IMR-90 (cell line): Measurements from ENCODE around the gene PTGS1. TPM values are rescaled to one million over a fixed set of nuclear protein-coding genes. Genes with fewer than 3 reads are reported as not detected.

Experiments
- ATAC-seq: fragments of 200-7000 bp; cut with Tn5 transposase; 2 replicates; pipeline ENCODE4 v1.9.1; 2020; ENCODE audit warnings: low read depth, mild to moderate bottlenecking, moderate library complexity
- BruUV-seq: library from RNA; stranded (reverse); fragments of 400-500 nt; replicated peaks from 2 replicates; lab custom pipeline; 2021; lab: Mats Ljungman, UMichigan
- CTCF ChIA-PET: fragments of 300-600 bp; formaldehyde crosslinking; extraction: SDS; loops from one replicate; lab custom pipeline; 2021; ENCODE audit warnings: antibody characterized with exemption; lab: Yijun Ruan, JAX
- POLR2A ChIA-PET: fragments of 300-600 bp; sonication (Branson Sonifier 250); formaldehyde crosslinking; loops from one replicate; lab custom pipeline; 2022; ENCODE audit warnings: antibody characterized with exemption; ENCODE audit not compliant: unreplicated experiment; lab: Charles Lee
- DNase-seq: peaks from one replicate; pipeline ENCODE4 v3.0.0; 2013
- H2AFZ ChIP-seq: replicated peaks from 2 replicates; pipeline ENCODE3; 2013; ENCODE audit warnings: low read length, mild to moderate bottlenecking; ENCODE audit not compliant: poor library complexity
- H2AK5ac ChIP-seq: 2 replicates; pipeline ENCODE4 v1.6.1; 2013; ENCODE audit warnings: low read depth, low read length, inconsistent platforms
- H2AK9ac ChIP-seq: replicated peaks from 2 replicates; pipeline ENCODE3; 2013; ENCODE audit warnings: mild to moderate bottlenecking, low read depth, low read length, moderate library complexity; ENCODE audit not compliant: poor library complexity
- H2BK120ac ChIP-seq: 2 replicates; pipeline ENCODE4 v1.6.1; 2013; ENCODE audit warnings: low read depth, low read length, inconsistent platforms
- H2BK15ac ChIP-seq: 3 replicates; pipeline ENCODE4 v1.6.1; 2013; ENCODE audit warnings: low read depth, low read length, inconsistent platforms
- H2BK20ac ChIP-seq: 2 replicates; pipeline ENCODE4 v1.6.1; 2013; ENCODE audit warnings: low read depth, mild to moderate bottlenecking, inconsistent platforms, low read length, moderate library complexity
- H2BK5ac ChIP-seq: 2 replicates; pipeline ENCODE4 v1.6.1; 2013; ENCODE audit warnings: mild to moderate bottlenecking, low read depth, low read length, inconsistent platforms; ENCODE audit not compliant: poor library complexity, severe bottlenecking
- H3K14ac ChIP-seq: replicated peaks from 2 replicates; pipeline ENCODE4 v1.6.1; 2013; ENCODE audit warnings: low read depth, low read length, inconsistent platforms
- H3K18ac ChIP-seq: 2 replicates; pipeline ENCODE4 v1.6.1; 2013; ENCODE audit warnings: low read depth, low read length, control low read depth
- H3K23ac ChIP-seq: 2 replicates; pipeline ENCODE4 v1.6.1; 2013; ENCODE audit warnings: low read depth, low read length, inconsistent platforms
- H3K27ac ChIP-seq: 2 replicates; pipeline ENCODE4 v1.5.1; 2013; ENCODE audit warnings: mild to moderate bottlenecking, control low read depth, low read length; ENCODE audit not compliant: insufficient read depth
- H3K27me3 ChIP-seq: 2 replicates; pipeline ENCODE4 v1.6.1; 2013; ENCODE audit warnings: low read length; ENCODE audit not compliant: control insufficient read depth, insufficient read depth
- H3K36me3 ChIP-seq: 2 replicates; pipeline ENCODE4 v1.6.1; 2013; ENCODE audit warnings: low read length, mixed read lengths; ENCODE audit not compliant: control insufficient read depth, insufficient read depth
- H3K4ac ChIP-seq: 2 replicates; pipeline ENCODE4 v1.6.1; 2013; ENCODE audit warnings: low read depth, low read length, inconsistent platforms
- H3K4me1 ChIP-seq: 2 replicates; pipeline ENCODE4 v1.6.1; 2013; ENCODE audit warnings: low read length, mixed read lengths; ENCODE audit not compliant: control insufficient read depth, insufficient read depth
- H3K4me2 ChIP-seq: 2 replicates; pipeline ENCODE4 v1.6.1; 2013; ENCODE audit warnings: low read depth, mild to moderate bottlenecking, control low read depth, low read length, moderate library complexity
- H3K4me3 ChIP-seq: 2 replicates; pipeline ENCODE4 v1.5.1; 2013; ENCODE audit warnings: low read depth, mild to moderate bottlenecking, control low read depth, low read length, moderate library complexity; ENCODE audit not compliant: insufficient read depth
- H3K56ac ChIP-seq: 2 replicates; pipeline ENCODE4 v1.6.1; 2013; ENCODE audit warnings: low read length, inconsistent platforms; ENCODE audit not compliant: insufficient read depth; ENCODE audit errors: extremely low read depth
- H3K79me1 ChIP-seq, 2 experiments: 2 replicates each; pipeline ENCODE4 v1.6.1; 2013; ENCODE audit warnings: low read length in 2 of 2, inconsistent platforms in 1 of 2, low read depth in 1 of 2
- H3K9ac ChIP-seq: 2 replicates; pipeline ENCODE4 v1.6.1; 2013; ENCODE audit warnings: low read depth, low read length, control low read depth
- H3K9me1 ChIP-seq: 2 replicates; pipeline ENCODE4 v1.6.1; 2013; ENCODE audit warnings: low read length, inconsistent platforms; ENCODE audit not compliant: insufficient read depth
- H3K9me3 ChIP-seq: 2 replicates; pipeline ENCODE4 v1.6.1; 2013; ENCODE audit warnings: low read length; ENCODE audit not compliant: control insufficient read depth, insufficient read depth
- H4K20me1 ChIP-seq: 2 replicates; pipeline ENCODE4 v1.6.1; 2013; ENCODE audit warnings: low read length, inconsistent platforms; ENCODE audit not compliant: insufficient read depth
- H4K5ac ChIP-seq: 2 replicates; pipeline ENCODE4 v1.6.1; 2013; ENCODE audit warnings: mild to moderate bottlenecking, low read depth, low read length, control low read depth
- H4K8ac ChIP-seq, 2 experiments: 2 replicates each; pipeline ENCODE4 v1.6.1; 2013; ENCODE audit warnings: low read depth in 2 of 2, low read length in 2 of 2, control low read depth in 1 of 2, inconsistent platforms in 1 of 2
- H4K91ac ChIP-seq: 2 replicates; pipeline ENCODE4 v1.6.1; 2013; ENCODE audit warnings: low read depth, low read length, inconsistent platforms; ENCODE audit not compliant: insufficient read depth
- BHLHE40 ChIP-seq: fragments of 150-350 bp; IDR thresholded peaks from 2 replicates; pipeline ENCODE4 v1.6.1; 2016; ENCODE audit warnings: mild to moderate bottlenecking, low read depth, low read length
- CEBPB ChIP-seq: IDR thresholded peaks from 2 replicates; pipeline ENCODE4 v1.6.1; 2012; ENCODE audit warnings: low read depth, low read length, improper control_type of control experiment
- CHD1 ChIP-seq: IDR thresholded peaks from 2 replicates; pipeline ENCODE4 v1.6.1; 2012; ENCODE audit warnings: low read depth, low read length, improper control_type of control experiment
- CTCF ChIP-seq: conservative IDR thresholded peaks from 2 replicates; pipeline ENCODE4 v1.5.1; 2012; ENCODE audit warnings: mild to moderate bottlenecking, low read depth, low read length, improper control_type of control experiment
- ELK1 ChIP-seq: fragments of 150-350 bp; IDR thresholded peaks from 2 replicates; pipeline ENCODE4 v1.6.1; 2016; ENCODE audit warnings: low read depth, mild to moderate bottlenecking, low read length, moderate library complexity, borderline replicate concordance
- FOS ChIP-seq: fragments of 150-350 bp; IDR thresholded peaks from 2 replicates; pipeline ENCODE4 v1.6.1; 2016; ENCODE audit warnings: low read depth, low read length
- MAFK ChIP-seq: IDR thresholded peaks from 2 replicates; pipeline ENCODE4 v1.6.1; 2012; ENCODE audit warnings: low read depth, low read length, improper control_type of control experiment
- MAZ ChIP-seq: IDR thresholded peaks from 2 replicates; pipeline ENCODE4 v1.6.1; 2012; ENCODE audit warnings: low read depth, mild to moderate bottlenecking, low read length, improper control_type of control experiment, moderate library complexity, borderline replicate concordance
- MXI1 ChIP-seq: IDR thresholded peaks from 2 replicates; pipeline ENCODE4 v1.6.1; 2012; ENCODE audit warnings: low read depth, mild to moderate bottlenecking, low read length, moderate library complexity, borderline replicate concordance
- NFE2L2 ChIP-seq: fragments of 150-350 bp; IDR thresholded peaks from 2 replicates; pipeline ENCODE4 v1.6.1; 2016; ENCODE audit warnings: low read depth, mild to moderate bottlenecking, low read length
- POLR2A ChIP-seq: IDR thresholded peaks from 2 replicates; pipeline ENCODE4 v1.6.1; 2012; ENCODE audit warnings: mild to moderate bottlenecking, low read depth, low read length
- RAD21 ChIP-seq: IDR thresholded peaks from 2 replicates; pipeline ENCODE4 v1.6.1; 2012; ENCODE audit warnings: low read length, improper control_type of control experiment
- RCOR1 ChIP-seq: IDR thresholded peaks from 2 replicates; pipeline ENCODE4 v1.6.1; 2012; ENCODE audit warnings: mild to moderate bottlenecking, low read length, improper control_type of control experiment; ENCODE audit not compliant: insufficient replicate concordance
- RFX5 ChIP-seq: IDR thresholded peaks from 2 replicates; pipeline ENCODE4 v1.8.0; 2012; ENCODE audit warnings: low read depth, mild to moderate bottlenecking, low read length, moderate library complexity
- SMC3 ChIP-seq: fragments of 150-350 bp; IDR thresholded peaks from 2 replicates; pipeline ENCODE4 v1.6.1; 2016; ENCODE audit warnings: low read depth, mild to moderate bottlenecking, antibody characterized with exemption, low read length, moderate library complexity
- USF2 ChIP-seq: fragments of 150-350 bp; IDR thresholded peaks from 2 replicates; pipeline ENCODE4 v1.6.1; 2017; ENCODE audit warnings: mild to moderate bottlenecking, antibody characterized with exemption, low read length, low read depth
- WGBS, 2 experiments: methylation state at CpG; one replicate each; pipeline versions ENCODE4 v1.1.5 to v1.1.7; 2013; ENCODE audit warnings: missing lambda C conversion rate in 2 of 2; ENCODE audit not compliant: insufficient read length in 1 of 2; ENCODE audit errors: extremely low coverage in 2 of 2; 5-methylcytosine and 5-hydroxymethylcytosine counted together
- dilution Hi-C: fragments of 300-500 bp; cut with HindIII; formaldehyde crosslinking; loops from one replicate; pipeline ENCODE4 v1.14.3; 2018; ENCODE audit warnings: low sequenced_read_pairs; ENCODE audit not compliant: unreplicated experiment
- in situ Hi-C: fragments of 300-500 bp; cut with MboI; formaldehyde crosslinking; loops from 3 replicates; pipeline ENCODE4 v1.14.3; 2019; ENCODE audit warnings: low sequenced_read_pairs, inconsistent platforms, mixed read lengths
- intact Hi-C: fragments of 100-400 bp; cut with micrococcal nuclease; formaldehyde crosslinking; loops from 2 replicates; pipeline ENCODE4 v1.10.0; 2022
- polyA plus RNA-seq, 3 experiments: library from polyadenylated mRNA; depleted of rRNA; stranded (reverse); fragments of >200 nt; gene quantifications; 2 replicates each; pipeline ENCODE4 v1.2.3, GENCODE V29; 2012; ENCODE audit warnings: low replicate concordance in 1 of 3
- total RNA-seq: library from RNA; depleted of rRNA; stranded (reverse); fragments of >200 nt; gene quantifications from 2 replicates; pipeline ENCODE4 v1.2.3, GENCODE V29; 2012

PTGS1 gene
- total and polyA plus RNA-seq, 2 of the 4 experiments (the other 2 are of a cell fraction), result 24.7 to 38.3 TPM

- H3K18ac ChIP-seq, result no peak overlapping the region
- in situ Hi-C loops, result loop anchor here (10.0 kb wide), 1 partner anchor 261 kb away; the partner anchor contains the start of gene TTLL11
- dilution Hi-C loops, result no loop called here
Measured at GRCh38 chr9:122355336-122355875, 15.4 kb upstream of the PTGS1 start.

More at GRCh38 chr9:122355336-122355875, 15.4 kb upstream of the PTGS1 start:
- H3K27me3 ChIP-seq, result no peaks in the 10 kb centered on the region
- no peaks in the 10 kb centered on the region for H4K20me1 ChIP-seq
- H3K56ac ChIP-seq, result no peak overlapping the region
- CTCF ChIA-PET, result interaction anchor here (1.4 kb wide), 1 partner anchor 99 kb away, joined by 4 read pairs; no protein-coding TSS in a partner anchor
- no peak overlapping the region for H3K27ac ChIP-seq
- H2BK15ac ChIP-seq, result no peak overlapping the region
- no peak for DNase-seq
- H2BK120ac ChIP-seq, result no peak overlapping the region
- no peak overlapping the region for H2BK20ac ChIP-seq
- no peak overlapping the region for H3K9ac ChIP-seq
- intact Hi-C loops, result no loop called here
- H4K5ac ChIP-seq, result no peak overlapping the region
- peaks cover 4% of the 10 kb centered on the region for H3K4me1 ChIP-seq
- whole genome bisulfite sequencing, 2 experiments, result 80% methylated on average over 1 of the region's 4 CpGs; no CpG with 5 or more reads in 1 of the 2 experiments
- no peak overlapping the region for H2AK5ac ChIP-seq
- H3K4ac ChIP-seq, result no peak overlapping the region
- no peaks in the 10 kb centered on the region for H3K79me1 ChIP-seq
- peaks cover 3% of the 10 kb centered on the region for H3K9me1 ChIP-seq
- no peak for ATAC-seq
- H3K36me3 ChIP-seq, result no peaks in the 10 kb centered on the region
- H3K23ac ChIP-seq, result no peak overlapping the region
- BruUV-seq, result no TSS peak
- no peak overlapping the region for H4K8ac ChIP-seq
- no peak overlapping the region for H2BK5ac ChIP-seq
- TF ChIP-seq CEBPB (no peak), ELK1 (no peak), BHLHE40 (no peak), RAD21 (no peak), FOS (no peak), CTCF (no peak), MAZ (no peak), USF2 (no peak), MXI1 (no peak), SMC3 (no peak), NFE2L2 (no peak), RFX5 (no peak), CHD1 (no peak), MAFK (no peak), RCOR1 (no peak), POLR2A (no peak)
- no peak overlapping the region for H2AFZ ChIP-seq
- no peak overlapping the region for H3K14ac ChIP-seq
- POLR2A ChIA-PET, result no interaction called here
- no peak overlapping the region for H4K91ac ChIP-seq
- H3K4me2 ChIP-seq, result no peak overlapping the region
- no peaks in the 10 kb centered on the region for H3K9me3 ChIP-seq
- no peak overlapping the region for H3K4me3 ChIP-seq
- no peak overlapping the region for H2AK9ac ChIP-seq
